Right lobe of liver (tissue), 6 donors: ENCODE results near the gene DNAJC15. TPM values are rescaled to one million over a fixed set of nuclear protein-coding genes. Genes with fewer than 3 reads are reported as not detected.

Experiments used
- ATAC-seq, 4 donors: fragments of 200-7000 bp; cut with Tn5 transposase; one replicate each; pipeline ENCODE4 v1.9.1; 2020; ENCODE audit warnings: mild to moderate bottlenecking in 4 of 4, moderate library complexity in 4 of 4
- DNase-seq, 3 donors: peaks; one replicate each; pipeline ENCODE4 v3.0.0-alpha.2; 2020
- H3K27ac ChIP-seq, 3 donors: fragments of 200-600 bp; one replicate each; pipeline ENCODE4 v1.8.0; 2022
- H3K27me3 ChIP-seq, 2 donors: fragments of 200-600 bp; one replicate each; pipeline ENCODE4 v1.8.0; 2022
- H3K36me3 ChIP-seq, 4 donors: fragments of 200-600 bp; sonication (generic) in 1 of 4; one replicate each; pipeline versions ENCODE4 v1.5.1 to v1.8.0; 2017 to 2022; ENCODE audit warnings: control low read depth in 1 of 4
- H3K4me1 ChIP-seq, 4 donors: fragments of 200-600 bp; sonication (generic) in 1 of 4; one replicate each; pipeline versions ENCODE4 v1.5.1 to v1.8.0; 2017 to 2022; ENCODE audit warnings: control low read depth in 1 of 4
- H3K4me3 ChIP-seq, 3 donors: fragments of 200-600 bp; one replicate each; pipeline ENCODE4 v1.8.0; 2022
- H3K9me3 ChIP-seq, 4 donors: fragments of 200-600 bp; sonication (generic) in 1 of 4; one replicate each; pipeline versions ENCODE4 v1.5.1 to v1.8.0; 2017 to 2022; ENCODE audit warnings: control low read depth in 1 of 4
- CTCF ChIP-seq, 4 donors: fragments of 200-600 bp in 3 of 4; fragments of 450-650 bp in 1 of 4; IDR thresholded peaks; one replicate each; pipeline versions ENCODE4 v1.5.1 to v1.8.0; 2016 to 2022; ENCODE audit warnings: antibody characterized with exemption in 4 of 4, mild to moderate bottlenecking in 2 of 4
- POLR2A ChIP-seq: fragments of 450-650 bp; IDR thresholded peaks from one replicate; pipeline ENCODE4 v1.6.1; 2017; ENCODE audit warnings: antibody characterized with exemption, mild to moderate bottlenecking
- WGBS: methylation state at CpG from one replicate; pipeline ENCODE4 v1.1.6; 2018; ENCODE audit warnings: low coverage, low lambda C conversion rate; ENCODE audit not compliant: insufficient coverage; ENCODE audit errors: missing lambda C conversion rate; 5-methylcytosine and 5-hydroxymethylcytosine counted together
- intact Hi-C, 2 donors: fragments of 100-400 bp; cut with DNase I; formaldehyde crosslinking; loops; one replicate each; pipeline versions ENCODE4 v1.11.2 to v1.14.1; 2022
- total RNA-seq, 6 experiments: library from RNA; depleted of rRNA in 2 of 6; stranded (reverse); fragments of >200 nt in 2 of 6; fragmentation: NEBNext Ultra II Directional in 3 of 6; extraction: Animal tissue kit (Norgen Biotek cat#: 25700) in 3 of 6; gene quantifications; one replicate each; pipeline versions ENCODE4 v1.1.0 to v1.2.4, GENCODE V29; 2016 to 2023
- donor health status: DM: no; HTN: yes; CAD: no.
- donor health status: DM: no; HTN: no; CAD: no.
- donor health status: DM: no; HTN: no; CAD: no.
- donor health status: DM: no; HTN: yes; CAD: no.
- donor health status: DM: no; HTN: yes; CAD: no.

DNAJC15 gene
- total RNA-seq, 6 experiments from 2014 or later: 4.1 to 9.4 (median 6.9) TPM

DNA sequence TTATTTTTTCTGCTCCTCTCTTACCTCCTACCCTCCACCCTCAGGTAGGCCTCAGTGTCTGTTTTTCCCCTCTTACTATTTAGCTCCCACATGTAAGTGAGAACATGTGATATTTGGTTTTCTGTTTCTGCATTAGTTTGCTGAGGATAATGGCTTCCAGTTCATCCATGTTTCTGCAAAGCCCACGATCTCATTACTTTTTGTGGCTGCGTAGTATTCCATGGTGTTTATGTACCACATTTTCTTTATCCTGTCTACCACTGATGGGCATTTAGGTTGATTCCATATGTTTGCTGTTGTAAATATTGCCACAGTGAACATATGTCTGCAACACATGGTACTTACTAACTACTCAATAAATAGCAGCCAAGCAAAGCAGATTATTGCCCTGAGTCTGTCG lies 56.8 kb downstream of the DNAJC15 start:
- no peaks in the 10 kb centered on the region for H3K9me3 ChIP-seq
- intact Hi-C loops: no loop called here
- WGBS: 96% methylated on average over 3 of the region's 3 CpGs
- no peak for DNase-seq
- no peaks in the 10 kb centered on the region for H3K36me3 ChIP-seq
- H3K4me1 ChIP-seq: no peaks in the 10 kb centered on the region
- no peak overlapping the region for H3K4me3 ChIP-seq
- H3K27me3 ChIP-seq: no peaks in the 10 kb centered on the region
- no peak for ATAC-seq
- no peak overlapping the region for H3K27ac ChIP-seq
- TF ChIP-seq CTCF (IDR thresholded peaks at IDR 0.05) (no peak), POLR2A (no peak)

GRCh38 chr13:43081866-43082265 lies 58.5 kb downstream of the DNAJC15 start:
- ATAC-seq: no peak
- Histone ChIP-seq H3K9me3 (no peaks in the 10 kb centered on the region), H3K27me3 (no peaks in the 10 kb centered on the region), H3K4me3 (no peak overlapping the region), H3K4me1 (no peaks in the 10 kb centered on the region), H3K36me3 (no peaks in the 10 kb centered on the region), H3K27ac (no peak overlapping the region)
- no peak for DNase-seq
- no peak for TF ChIP-seq POLR2A
- TF ChIP-seq CTCF (IDR thresholded peaks at IDR 0.05): no peak
- intact Hi-C loops: no loop called here
- 88% methylated on average over 2 of the region's 2 CpGs for WGBS

DNA sequence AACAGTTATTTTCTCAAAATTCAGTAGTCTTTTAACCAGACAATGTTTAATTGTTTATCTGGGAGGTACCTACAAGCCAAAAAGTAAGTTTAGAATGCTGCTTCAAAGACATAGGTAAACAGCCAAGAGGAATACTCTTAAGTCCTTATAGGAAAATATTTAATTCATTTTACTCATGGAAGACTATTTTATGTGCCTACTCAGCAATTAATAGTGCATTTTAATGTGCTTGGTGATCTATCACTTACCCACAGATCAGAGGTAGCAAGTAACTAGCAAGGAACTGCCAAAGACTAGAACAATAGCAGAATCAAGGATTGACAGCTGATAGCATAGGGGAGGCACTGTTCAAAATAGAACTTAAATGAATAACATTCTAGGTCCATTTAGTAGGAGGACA lies 60.4 kb downstream of the DNAJC15 start:
- Histone ChIP-seq H3K27me3 (no peaks in the 10 kb centered on the region), H3K4me1 (no peaks in the 10 kb centered on the region), H3K27ac (no peak overlapping the region), H3K4me3 (no peak overlapping the region), H3K9me3 (no peaks in the 10 kb centered on the region), H3K36me3 (no peaks in the 10 kb centered on the region)
- ATAC-seq: no peak
- intact Hi-C loops: no loop called here
- DNase-seq: no peak
- TF ChIP-seq CTCF (IDR thresholded peaks at IDR 0.05) (no peak), POLR2A (no peak)

DNA sequence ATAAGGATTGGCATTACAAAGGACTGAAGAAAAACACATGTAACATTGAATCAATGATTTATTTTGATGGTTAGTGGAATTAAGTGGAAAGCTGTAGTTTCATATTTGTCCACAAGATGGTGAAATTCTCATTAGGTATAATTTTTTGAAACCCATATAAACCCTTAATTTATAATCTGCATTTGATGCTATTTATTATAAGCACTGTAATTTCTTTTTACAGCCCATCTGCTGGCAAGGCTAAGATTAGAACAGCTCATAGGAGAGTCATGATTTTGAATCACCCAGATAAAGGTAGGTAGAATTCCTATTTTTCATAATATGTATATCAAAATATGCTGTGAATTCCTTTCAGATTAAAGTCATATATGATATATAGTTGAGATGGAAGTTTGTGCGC lies 62.2 kb downstream of the DNAJC15 start:
- WGBS: 80% methylated on average over 1 of the region's 1 CpG
- H3K4me3 ChIP-seq: no peak overlapping the region

More for the DNA sequence above, 62.2 kb downstream of the DNAJC15 start:
- Histone ChIP-seq H3K36me3 (no peaks in the 10 kb centered on the region), H3K4me1 (no peaks in the 10 kb centered on the region), H3K27ac (no peak overlapping the region), H3K27me3 (no peaks in the 10 kb centered on the region), H3K9me3 (no peaks in the 10 kb centered on the region)
- intact Hi-C loops: no loop called here
- ATAC-seq (peak in 3 of 4 donors; percentile 30 to 48 (median 40)), DNase-seq (no peak)
- TF ChIP-seq POLR2A: no peak
- peak; percentile 56 to 69 (median 62) for TF ChIP-seq CTCF (IDR thresholded peaks at IDR 0.05)
